B cell (primary cell): Measurements from ENCODE around the gene SCMH1.

Experiments
- EZH2 ChIP-seq: IDR thresholded peaks from 2 replicates; pipeline ENCODE4 v1.6.1; 2012; ENCODE audit warnings: borderline replicate concordance, low read depth, mild to moderate bottlenecking, moderate library complexity, low read length; ENCODE audit not compliant: insufficient read depth, poor library complexity, severe bottlenecking
- TF ChIP-seq, protein P1 (sequence below): fragments of 200-600 bp; IDR thresholded peaks from one replicate; pipeline ENCODE4 v1.8.0; 2022; ENCODE audit warnings: antibody characterized with exemption, mild to moderate bottlenecking

GRCh38 chr1:41222496-41222895, 19.6 kb downstream of the SCMH1 start:
- TF ChIP-seq, protein P1, sequence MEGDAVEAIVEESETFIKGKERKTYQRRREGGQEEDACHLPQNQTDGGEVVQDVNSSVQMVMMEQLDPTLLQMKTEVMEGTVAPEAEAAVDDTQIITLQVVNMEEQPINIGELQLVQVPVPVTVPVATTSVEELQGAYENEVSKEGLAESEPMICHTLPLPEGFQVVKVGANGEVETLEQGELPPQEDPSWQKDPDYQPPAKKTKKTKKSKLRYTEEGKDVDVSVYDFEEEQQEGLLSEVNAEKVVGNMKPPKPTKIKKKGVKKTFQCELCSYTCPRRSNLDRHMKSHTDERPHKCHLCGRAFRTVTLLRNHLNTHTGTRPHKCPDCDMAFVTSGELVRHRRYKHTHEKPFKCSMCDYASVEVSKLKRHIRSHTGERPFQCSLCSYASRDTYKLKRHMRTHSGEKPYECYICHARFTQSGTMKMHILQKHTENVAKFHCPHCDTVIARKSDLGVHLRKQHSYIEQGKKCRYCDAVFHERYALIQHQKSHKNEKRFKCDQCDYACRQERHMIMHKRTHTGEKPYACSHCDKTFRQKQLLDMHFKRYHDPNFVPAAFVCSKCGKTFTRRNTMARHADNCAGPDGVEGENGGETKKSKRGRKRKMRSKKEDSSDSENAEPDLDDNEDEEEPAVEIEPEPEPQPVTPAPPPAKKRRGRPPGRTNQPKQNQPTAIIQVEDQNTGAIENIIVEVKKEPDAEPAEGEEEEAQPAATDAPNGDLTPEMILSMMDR: no peak
- no peak for TF ChIP-seq EZH2
